Gastroesophageal sphincter (tissue), 3 donors: Measurements from ENCODE around the gene AMMECR1.

Source experiments
- EP300 ChIP-seq: sonication (generic); formaldehyde crosslinking; IDR thresholded peaks from one replicate; pipeline ENCODE4 v1.6.1; 2017; ENCODE audit warnings: antibody characterized with exemption, mild to moderate bottlenecking
- POLR2A ChIP-seq, 2 donors: fragments of 450-650 bp; IDR thresholded peaks; one replicate each; pipeline ENCODE4 v1.6.1; 2017; ENCODE audit warnings: antibody characterized with exemption in 2 of 2, mild to moderate bottlenecking in 2 of 2, moderate library complexity in 1 of 2
- POLR2AphosphoS5 ChIP-seq: sonication (generic); formaldehyde crosslinking; IDR thresholded peaks from one replicate; pipeline ENCODE4 v1.6.1; 2017; ENCODE audit warnings: antibody characterized with exemption
- TF ChIP-seq, protein P1 (sequence below), 4 experiments: fragments of 200-600 bp in 2 of 4; fragments of 450-650 bp in 2 of 4; sonication (generic) in 1 of 4; IDR thresholded peaks; one replicate each; pipeline ENCODE4 v1.5.1; 2017 to 2019; ENCODE audit warnings: antibody characterized with exemption in 4 of 4, mild to moderate bottlenecking in 2 of 4, moderate library complexity in 2 of 4

DNA sequence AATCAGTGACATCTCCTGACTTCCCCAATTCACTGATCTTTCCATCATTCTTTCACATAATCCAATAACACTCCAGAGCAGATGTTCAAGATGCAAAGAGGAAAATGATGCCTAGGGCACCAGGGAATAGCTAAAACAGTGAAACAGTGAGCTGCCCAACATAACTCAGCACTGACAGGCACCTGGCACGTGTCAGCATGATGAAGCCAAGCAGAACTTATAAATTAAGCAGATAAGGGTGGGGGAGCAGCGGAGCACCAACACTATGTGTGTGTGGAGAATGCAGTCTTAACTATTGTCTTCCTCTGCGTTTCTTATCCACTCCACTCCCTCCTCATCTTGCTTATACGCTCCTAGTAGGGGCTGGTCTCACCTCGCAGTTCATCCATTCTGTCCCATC lies 89.4 kb downstream of the AMMECR1 start:
- TF ChIP-seq POLR2AphosphoS5 (no peak), POLR2A (IDR thresholded peaks at IDR 0.05) (no peak), EP300 (no peak)
- TF ChIP-seq, protein P1, sequence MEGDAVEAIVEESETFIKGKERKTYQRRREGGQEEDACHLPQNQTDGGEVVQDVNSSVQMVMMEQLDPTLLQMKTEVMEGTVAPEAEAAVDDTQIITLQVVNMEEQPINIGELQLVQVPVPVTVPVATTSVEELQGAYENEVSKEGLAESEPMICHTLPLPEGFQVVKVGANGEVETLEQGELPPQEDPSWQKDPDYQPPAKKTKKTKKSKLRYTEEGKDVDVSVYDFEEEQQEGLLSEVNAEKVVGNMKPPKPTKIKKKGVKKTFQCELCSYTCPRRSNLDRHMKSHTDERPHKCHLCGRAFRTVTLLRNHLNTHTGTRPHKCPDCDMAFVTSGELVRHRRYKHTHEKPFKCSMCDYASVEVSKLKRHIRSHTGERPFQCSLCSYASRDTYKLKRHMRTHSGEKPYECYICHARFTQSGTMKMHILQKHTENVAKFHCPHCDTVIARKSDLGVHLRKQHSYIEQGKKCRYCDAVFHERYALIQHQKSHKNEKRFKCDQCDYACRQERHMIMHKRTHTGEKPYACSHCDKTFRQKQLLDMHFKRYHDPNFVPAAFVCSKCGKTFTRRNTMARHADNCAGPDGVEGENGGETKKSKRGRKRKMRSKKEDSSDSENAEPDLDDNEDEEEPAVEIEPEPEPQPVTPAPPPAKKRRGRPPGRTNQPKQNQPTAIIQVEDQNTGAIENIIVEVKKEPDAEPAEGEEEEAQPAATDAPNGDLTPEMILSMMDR (IDR thresholded peaks at IDR 0.05) = no peak
